Stimulated activated CD4-positive, alpha-beta T cell treated with anti-CD3 and anti-CD28 coated beads, Interleukin-4, amount 100 ng/mL, for 4 hours (primary cell): Measurements from ENCODE around the gene COMMD7.
A peak's percentile ranks its signal among the peaks of the same experiment; 100 is the strongest.
"Not testable (repeated sequence)": the region's sequence is repeated elsewhere in the genome, so short reads cannot be mapped to it uniquely, and the experiment has no call there.

Experiments
- DNase-seq, 2 experiments: peaks; one replicate each; pipeline ENCODE4 v3.0.0-alpha.2; 2020

Gene COMMD7

DNA sequence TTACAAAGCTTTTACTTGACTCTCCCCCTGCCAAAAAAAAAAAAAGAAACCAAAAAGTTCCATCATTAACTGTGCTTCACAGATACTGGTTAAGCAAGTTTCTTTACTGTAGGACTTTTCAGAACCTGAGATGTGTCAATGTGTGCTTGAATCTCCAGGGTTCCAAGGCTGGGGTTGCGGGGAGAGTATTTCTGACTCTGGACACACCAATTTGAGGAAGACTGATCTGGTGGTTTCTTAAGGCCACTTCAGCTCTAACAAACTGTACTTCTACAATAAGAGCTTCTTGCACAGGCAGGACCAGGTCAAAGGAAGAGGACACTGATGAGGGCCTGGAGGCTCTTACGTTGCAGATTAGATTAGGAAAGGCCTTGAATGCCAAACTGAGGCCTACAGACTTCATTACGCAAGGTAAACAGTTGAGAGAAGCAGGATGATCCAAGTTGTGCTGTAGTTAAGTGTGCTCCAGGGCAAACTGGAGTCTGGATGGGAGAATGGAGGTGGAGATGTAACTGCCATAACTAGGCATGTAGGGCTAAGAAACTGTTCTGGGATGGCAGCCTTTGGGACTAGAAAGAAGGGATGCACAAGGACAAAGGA lies 24.4 kb downstream of the COMMD7 start:
- no peak for DNase-seq

DNA sequence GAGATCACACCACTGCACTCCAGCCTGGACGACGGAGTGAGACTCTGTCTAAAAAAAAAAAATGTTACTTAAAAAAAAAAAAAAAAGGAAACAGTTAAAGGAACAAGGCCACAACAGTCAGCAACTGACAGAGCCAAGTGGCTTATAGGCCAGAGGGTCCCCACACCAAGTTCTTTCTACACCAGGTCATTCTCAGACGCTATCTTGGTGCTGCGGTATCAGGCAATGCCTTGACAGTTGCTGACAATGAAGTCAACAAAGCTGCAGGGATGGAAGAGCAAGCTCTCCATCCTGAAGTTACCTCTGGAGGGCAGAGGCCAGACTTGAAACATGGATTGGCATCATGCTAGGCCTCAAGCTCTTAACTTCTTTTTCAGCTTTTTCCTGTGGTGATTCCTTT lies 31.9 kb downstream of the COMMD7 start:
- DNase-seq, result no peak

DNA sequence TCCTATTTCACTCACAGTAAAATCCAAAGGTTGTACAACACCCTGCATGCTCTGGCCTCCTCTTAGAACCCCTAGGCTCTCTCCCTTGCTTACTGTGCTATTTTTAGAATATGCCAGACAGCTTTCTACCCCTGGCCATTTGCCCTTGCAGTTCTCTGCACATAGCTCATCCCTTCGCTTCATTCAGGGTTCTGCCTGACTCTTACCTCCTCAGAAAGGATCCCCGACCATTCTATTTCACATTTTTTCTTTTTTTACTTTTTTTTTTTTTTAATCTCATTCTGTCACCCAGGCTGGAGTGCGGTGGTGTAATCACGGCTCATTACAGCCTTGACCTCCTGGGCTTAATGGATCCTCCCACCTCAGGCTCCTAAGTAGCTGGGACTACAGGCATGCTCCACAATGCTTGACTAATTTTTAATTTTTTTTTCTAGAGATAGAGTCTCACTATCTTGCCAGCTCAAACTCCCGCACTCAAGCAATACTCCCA lies 33.6 kb downstream of the COMMD7 start:
- DNase-seq, result no peak

DNA sequence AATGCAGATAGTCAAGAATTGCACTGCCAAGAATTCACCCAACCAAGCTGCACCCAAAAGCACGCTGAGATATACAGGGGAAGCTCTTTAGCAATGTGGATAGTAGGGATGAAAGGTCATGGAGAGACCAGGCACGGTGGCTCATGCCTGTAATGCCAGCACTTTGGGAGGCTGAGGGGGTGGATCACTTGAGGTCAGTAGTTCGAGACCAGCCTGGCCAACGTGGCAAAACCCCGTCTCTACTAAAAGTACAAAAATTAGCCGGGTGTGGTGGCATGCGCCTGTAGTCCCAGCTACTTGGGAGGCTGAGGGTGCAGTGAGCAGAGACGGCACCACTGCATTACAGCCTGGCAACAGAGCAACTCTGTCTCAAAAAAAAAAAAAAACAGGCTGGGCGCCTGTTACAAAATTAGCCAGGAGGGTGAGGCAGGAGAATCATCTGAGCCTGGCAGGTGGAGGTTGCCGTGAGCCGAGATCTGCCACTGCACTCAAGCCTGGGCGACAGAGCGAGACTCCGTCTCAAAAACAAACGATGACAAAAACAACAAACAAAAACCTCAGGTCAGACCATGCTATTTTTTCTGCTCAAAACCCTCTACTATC lies 34.1 kb downstream of the COMMD7 start:
- DNase-seq, result not testable (repeated sequence)

DNA sequence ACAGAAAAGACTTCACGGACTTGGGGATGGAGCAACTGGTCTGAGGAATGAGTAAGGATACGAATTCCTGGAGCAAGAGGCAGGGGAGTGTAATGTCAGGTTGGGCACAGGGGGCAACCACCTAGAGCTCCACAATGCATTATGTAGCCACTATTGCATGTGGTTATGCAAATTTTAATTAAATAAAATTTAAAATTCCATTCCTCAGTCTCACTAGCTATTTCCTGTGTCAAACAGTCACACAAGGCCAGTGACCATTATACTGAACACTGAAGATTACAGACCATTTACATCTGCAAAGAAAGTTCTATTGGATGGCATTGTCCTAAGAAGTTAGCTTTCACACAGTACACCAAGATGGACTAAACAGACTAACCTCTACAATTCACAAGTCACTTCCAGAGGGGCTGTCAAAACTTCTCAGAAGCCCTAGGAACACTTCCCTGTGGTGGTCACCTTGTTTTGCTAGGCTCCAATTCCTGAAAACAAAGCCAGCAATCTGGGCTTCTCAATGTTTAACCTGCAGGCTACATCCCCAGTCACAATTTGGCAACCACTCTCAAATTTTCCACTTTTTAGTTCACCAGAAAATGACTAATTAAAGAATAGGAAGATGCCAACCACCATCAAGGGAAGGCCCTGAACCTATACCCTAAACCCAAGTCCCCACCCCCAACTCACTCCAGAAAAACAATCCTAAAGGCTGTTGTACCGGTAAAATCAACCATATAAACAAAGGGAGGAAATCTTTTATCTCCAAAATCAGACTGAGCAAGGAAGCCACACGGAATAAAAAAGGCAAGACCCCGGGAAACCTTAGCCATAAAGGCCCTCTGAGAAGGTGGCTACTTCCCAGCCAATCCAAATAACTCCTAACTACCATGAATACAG lies 35.3 kb downstream of the COMMD7 start:
- no peak for DNase-seq

DNA sequence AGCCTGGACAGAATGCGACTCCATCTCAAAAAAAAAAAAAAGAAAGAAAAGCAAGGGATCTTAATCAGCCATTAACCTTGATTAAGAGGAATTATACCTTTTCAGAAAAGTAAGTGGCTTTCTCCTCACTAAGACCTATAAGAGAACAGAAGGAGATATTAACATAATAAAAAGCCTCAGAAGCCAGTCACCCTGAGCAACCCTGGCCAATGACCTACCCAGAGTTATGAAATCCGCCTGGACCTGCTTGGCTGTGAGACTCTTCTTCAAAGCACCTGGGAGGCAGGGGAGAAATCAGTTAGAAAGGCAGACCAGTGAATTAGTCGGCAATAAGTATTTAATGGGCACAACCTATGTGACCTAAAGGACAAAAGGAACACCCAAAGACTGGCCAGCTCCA lies 36.8 kb downstream of the COMMD7 start:
- no peak for DNase-seq

DNA sequence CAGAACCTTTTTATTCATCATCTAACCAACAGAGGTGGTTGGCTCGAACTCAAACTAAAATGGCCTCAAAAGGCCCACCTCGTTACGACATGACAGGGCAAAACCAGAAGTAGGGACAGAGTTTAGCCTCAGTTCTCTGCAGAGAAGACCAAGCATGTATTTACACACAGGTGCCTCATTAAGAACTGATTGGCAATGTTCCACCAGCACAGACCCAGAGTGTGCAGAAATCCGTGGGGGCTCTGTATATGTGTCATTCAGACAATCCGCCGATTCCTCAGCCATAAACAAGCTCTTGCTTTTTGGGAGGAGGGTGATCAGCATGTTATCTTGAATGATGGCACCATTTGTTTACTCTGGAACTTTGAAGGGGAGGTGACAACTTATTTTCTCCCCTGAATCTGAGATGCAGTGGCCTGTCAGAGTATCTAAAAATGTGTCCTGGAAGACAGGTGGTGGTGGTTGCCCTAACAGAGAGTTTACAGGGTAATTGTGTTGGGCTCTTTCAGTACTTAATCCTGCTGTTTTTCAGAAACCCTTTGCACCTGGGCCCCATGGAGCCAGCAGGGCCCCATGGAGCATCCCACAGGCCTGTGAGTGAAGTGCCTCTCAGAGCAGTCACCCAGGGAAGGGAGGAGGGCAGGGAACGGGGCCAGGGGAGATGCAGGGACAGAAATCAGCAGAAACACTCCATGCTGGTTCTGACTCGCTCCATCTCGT lies 40.4 kb downstream of the COMMD7 start:
- DNase-seq, result no peak

DNA sequence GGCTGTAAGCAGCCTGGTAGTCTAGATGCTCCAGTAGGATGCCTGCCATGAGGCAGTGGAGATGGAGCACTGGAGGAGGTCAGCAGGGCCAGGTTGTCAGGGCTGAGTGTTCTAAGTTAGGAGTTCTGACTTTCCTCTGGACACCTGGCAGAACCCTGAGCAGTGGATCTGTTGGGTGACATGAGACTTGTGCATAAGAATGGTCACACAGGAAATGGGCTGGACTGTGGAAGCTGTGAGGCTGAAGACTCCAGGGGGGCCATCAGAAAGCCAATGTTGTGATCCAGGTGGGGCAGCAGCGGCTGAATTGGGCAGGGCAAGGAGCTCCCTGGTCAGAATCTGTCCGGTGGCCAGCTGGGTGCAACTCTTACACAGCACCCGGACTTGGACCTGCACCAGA lies 45.7 kb downstream of the COMMD7 start:
- no peak for DNase-seq

DNA sequence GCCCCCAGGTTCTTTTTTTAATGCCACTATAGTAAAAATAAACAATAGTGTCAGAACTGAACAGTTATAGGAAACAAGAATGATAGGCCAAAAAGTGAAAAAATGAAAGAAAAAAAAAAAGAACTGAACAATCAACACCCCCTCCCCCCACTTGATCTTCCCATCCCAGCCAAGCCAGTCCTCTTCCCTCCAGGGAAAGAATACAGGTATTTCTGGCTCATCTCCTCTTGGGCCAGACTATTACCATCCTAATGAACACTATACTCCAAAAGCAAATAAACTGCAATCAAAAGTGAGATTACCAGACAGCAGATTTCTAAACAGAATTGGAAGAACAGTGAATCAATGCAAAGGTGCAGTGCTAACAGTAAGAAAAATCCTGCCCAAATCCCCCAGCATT lies 48.2 kb downstream of the COMMD7 start:
- no peak for DNase-seq

DNA sequence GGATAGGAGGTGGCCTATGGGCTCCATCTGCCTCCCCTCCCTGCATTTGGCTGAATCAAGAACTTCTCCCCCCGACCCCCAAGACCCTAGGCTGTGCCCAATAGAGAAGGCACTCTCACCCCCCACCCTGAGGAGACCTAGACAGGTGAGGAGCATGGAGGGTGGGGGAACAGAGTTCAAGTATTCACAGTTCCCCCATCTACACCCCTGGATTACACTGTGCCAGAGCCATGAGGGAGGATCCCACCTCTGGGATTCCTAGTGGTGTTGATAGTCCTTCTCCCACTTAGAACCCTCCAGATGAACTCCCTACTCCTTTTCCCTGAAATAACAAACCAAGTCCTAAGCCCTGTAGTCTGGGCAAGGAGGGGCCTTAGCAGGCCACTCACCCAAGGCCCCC lies 54.3 kb downstream of the COMMD7 start:
- DNase-seq, result not testable (repeated sequence)

DNA sequence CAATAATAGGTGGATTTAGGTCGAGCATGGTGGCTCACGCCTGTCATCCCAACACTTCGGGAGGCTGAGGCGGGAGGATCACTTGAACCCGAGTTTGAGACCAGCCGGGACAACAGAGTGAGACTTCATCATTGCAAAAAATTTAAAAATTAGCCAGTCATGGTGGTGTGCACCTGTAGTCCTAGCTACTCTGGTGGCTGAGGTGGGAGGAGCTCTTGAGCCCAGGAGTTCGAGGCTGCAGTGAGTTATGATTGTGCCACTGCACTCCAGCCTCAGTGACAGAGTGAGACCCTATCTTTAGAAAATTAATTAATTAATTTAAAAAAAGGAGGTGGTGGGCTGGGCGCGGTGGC lies 56.1 kb downstream of the COMMD7 start:
- no peak for DNase-seq

DNA sequence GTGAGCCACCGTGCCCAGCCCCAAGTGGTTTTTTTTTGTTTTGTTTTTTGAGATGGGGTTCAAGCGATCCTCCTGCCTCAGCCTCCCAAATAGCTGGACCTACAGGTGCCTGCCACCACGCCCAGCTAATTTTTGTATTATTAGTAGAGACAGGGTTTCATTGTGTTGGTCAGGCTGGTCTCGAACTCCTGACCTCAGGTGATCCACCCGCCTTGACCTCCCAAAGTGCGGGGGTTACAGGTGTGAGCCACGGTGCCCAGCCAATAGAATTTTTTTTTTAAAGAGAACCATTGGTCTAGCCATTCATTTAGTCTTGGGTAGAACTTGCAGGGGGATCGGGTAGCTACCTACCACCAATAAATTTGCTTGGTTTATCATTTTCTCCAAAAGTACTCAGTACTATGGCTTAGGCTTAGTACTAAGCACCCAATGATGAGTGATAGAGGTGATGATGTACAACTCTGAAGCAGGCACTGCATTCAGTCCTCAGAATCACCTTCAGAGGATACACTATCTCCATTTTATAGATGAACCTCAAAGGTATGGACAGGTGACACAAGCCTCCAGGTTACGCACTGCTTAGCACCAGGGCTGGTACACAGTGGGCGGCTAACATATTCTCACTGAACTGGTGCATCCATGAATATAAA lies 56.6 kb downstream of the COMMD7 start:
- no peak for DNase-seq

DNA sequence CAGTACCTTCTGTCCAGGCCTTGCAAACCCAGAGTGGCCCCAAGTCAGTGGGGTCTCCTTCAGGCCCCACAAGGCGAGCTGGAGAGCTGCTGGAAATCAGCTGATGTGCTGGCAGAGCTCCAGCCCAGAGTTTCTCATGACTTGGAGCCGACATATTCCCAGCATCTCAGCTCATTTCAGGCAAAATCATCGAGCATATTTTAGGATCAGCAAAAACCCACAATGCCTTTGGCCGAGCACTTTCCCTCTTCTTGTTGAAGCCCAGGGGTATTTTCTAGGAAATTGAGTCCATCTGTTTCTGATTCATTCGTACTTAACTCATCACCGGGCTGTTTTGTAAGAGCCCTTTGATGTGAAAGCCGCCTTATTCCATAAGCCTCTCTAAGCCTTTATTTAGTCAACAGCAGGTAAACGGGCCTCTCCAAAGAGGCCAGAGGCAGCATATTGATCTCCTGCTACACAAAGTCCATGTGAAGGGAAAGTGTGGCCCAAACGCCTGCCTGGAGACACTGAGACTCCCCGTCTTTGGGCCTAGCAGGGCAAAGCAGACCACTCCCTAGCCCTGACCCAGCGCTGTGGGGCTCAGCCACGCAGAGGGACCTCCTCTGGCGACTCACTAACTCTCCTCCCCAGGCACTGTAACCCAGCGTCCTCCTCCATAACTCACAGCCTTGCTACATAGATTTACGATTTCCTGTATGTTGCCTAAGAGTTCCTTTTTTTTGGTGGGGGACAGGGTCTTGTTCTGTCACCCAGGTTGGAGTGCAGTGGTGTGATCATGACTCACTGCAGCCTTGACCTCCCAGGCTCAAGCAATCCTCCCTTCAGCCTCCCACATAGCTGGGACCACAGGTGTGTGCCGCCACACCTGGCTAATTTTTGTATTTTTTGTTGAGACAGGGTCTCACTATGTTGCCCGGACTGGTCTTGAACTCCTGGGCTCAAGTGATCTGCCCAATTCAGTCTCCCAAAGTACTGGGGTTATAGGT lies 57.4 kb downstream of the COMMD7 start:
- no peak for DNase-seq

DNA sequence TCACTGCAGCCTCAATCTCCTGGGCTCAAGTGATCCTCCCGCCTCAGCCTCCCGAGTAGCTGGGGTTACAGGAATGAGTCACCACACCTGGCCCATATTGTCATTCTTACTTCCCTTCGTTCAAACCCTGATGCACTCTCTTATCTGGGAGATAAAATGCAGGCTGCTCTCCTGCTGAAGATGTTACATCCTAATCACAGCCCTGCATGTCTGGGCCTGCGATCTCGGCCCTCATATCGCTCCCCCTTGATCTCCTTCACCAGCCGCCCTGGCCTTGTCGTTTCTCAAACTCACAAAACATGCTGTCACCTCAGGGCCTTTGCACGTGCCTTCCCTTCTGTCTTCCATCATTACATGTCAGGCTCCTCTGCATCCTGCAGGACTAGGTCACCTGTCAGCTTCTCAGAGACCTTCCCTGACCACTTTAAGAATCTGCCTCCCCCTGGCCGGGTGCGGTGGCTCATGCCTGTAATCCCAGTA lies 60.7 kb downstream of the COMMD7 start:
- DNase-seq, result no peak

DNA sequence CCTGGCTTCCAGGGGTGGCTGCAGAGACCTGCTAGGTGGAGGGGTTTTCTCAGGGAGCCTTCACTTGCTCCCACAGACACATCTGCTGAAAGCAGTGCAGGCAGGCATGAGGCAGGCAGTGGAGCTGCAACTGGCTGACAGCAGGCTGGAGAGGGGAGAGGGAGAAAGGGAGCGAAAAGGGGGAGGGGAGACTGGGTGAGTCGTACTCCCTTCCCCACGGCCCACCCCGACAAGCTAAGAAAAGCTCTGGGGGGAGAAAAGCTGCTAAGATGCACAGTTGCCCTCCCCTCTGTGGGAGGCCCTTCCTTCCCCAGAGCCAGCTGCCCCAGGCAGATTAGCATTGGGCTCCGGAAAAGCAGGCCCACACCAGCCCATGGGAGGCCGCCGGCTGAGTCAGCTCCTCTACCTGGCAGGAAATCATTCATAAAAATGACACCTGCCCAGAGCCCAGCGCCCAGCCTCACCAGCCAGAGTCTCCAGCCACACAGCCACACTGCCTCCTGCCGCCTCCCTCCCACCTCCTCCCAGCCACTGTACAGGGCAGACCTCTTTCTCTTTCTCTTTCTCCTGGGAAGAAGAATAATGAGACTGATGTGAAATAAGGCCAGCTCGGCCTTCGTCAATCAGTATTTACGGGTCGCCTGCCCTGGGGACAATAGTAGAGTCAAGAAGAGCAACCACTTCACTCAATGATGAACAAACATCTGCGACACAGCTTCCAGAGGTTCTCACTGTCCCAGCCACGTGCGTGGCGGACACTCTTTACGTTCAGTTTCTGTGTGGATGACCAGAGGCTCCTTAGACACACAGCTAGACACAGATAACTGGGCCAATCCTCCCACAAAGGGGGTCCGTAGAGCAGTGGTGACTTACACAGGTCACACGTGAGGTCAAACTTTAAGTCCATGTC lies 61.8 kb downstream of the COMMD7 start:
- DNase-seq, result no peak

DNA sequence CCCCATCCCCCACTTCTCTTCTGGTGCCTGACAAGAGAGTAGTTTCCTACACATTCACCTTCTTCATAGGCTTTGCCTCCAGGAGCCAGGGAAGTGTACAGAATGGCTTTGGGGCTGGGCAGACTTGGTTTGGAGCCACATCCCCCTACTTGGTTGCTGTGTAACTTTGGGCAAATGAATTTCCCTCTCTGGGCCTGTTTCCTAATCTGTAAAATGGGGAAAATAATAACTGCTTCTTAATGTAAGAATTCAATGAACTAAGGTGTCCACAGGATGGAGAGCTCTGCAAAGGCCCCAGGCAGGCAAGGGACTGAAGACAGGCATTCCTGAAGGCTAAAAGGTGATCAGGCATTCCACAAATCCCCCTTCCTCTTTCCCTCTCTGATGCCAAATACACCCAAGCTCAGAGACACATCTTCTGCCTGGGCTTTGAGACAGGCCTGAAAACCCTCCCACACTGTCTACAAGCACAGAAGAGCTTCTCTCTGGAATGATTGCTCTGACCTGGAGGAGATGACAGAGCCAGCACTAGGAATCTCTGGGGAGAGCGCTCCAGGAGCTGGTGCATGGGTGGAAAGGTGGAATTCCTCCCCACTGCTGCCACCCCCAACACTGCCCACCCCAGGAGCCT lies 62.6 kb downstream of the COMMD7 start:
- no peak for DNase-seq

DNA sequence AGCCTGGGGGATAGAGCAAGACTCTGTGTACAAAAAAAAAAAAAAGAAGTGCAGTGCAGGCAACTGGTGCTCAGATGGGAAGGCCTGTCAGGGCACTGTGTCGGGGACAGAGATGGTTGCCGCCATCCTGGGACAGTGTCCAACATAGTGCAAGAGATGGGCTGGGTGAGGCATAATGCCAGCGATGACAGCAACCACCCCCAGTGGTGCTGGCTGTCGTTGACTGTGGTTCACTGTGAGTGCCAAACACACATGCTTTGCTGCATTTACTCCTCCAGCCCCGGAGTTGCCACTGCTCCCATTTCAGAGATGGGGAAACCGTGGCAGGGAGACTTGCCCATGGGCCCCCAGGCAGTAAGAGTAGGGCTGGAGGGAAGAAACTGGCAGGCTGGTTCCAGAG lies 64.3 kb downstream of the COMMD7 start:
- DNase-seq, result no peak

DNA sequence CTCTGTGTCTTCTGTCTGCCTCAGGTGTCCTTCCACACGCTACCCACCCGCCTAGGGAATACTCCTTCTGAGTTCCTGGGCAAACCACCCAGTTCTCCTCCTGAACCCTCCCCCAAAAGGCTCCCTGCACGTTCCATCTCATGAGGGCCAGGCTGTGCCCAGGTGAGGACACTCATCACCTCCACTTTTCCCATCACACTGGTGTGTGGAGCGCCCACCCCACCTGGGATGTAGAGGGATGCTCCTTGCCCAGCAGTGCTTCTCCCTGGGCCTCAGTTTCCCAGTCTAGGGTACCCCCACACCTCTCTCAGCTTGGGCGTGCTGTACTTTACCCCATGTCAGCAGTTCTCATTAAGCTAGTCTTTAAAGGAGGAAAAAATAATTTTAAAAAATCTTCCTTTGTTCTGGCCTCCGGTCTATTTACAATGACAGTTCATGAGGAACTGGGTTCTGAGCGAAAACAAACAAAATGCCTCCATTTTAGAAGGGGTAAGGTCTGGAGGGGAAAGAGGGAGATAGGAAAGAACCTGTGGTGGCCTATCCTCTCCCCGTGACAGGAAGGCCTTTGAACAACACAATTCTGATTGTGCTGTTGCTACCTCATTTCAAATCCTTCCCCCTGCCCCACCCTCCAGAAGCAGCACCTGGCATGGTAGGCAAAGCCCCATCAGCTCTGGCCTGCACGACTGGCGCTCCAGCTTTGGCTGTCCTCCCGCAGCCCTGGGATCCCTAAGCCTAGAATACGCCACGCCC lies 67.9 kb downstream of the COMMD7 start:
- DNase-seq, result no peak

DNA sequence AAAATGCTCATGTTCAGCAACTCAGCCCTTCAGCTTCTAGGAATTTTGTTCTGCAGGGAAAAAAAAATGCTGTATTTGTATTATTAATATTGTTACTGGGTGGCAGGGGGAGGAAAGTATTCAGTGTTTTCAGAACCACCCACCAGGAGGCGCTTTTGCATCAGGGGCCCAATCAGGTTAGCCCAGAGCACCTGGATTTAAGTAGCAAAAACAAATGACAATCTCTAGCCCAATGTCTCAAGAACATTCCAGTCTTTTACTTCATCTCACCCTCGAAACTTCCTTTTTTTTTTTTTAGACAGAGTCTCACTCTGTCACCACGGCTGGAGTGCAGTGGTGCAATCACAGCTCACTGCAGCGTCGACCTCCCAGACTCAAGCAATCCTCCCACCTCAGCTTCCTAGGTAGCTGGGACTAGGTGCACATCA lies 68.9 kb downstream of the COMMD7 start:
- peak; percentile 62 to 64 for DNase-seq
